GM13977 (cell line): Measurements from ENCODE around the gene PDCD1LG2.

Experiments used
- DNase-seq: peaks from one replicate; pipeline ENCODE4 v3.0.0; 2012; ENCODE audit warnings: low spot score
- in situ Hi-C: fragments of 300-500 bp; cut with MboI; formaldehyde crosslinking; loops from one replicate; pipeline ENCODE4 v1.12.0; 2022; ENCODE audit warnings: low sequenced_read_pairs, low pct_unique_long_range_greater_than_20kb, mixed read lengths, inconsistent platforms; ENCODE audit not compliant: unreplicated experiment
- TF ChIP-seq, protein P1 (sequence below): IDR thresholded peaks from 2 replicates; pipeline ENCODE4 v1.5.1; 2012; ENCODE audit warnings: mild to moderate bottlenecking, control low read depth; ENCODE audit not compliant: insufficient read depth; ENCODE audit errors: extremely low read depth, missing control alignments

Gene PDCD1LG2

GRCh38 chr9:5582835-5583195 lies 72.5 kb downstream of the PDCD1LG2 start:
- in situ Hi-C loops = no loop called here
- TF ChIP-seq, protein P1, sequence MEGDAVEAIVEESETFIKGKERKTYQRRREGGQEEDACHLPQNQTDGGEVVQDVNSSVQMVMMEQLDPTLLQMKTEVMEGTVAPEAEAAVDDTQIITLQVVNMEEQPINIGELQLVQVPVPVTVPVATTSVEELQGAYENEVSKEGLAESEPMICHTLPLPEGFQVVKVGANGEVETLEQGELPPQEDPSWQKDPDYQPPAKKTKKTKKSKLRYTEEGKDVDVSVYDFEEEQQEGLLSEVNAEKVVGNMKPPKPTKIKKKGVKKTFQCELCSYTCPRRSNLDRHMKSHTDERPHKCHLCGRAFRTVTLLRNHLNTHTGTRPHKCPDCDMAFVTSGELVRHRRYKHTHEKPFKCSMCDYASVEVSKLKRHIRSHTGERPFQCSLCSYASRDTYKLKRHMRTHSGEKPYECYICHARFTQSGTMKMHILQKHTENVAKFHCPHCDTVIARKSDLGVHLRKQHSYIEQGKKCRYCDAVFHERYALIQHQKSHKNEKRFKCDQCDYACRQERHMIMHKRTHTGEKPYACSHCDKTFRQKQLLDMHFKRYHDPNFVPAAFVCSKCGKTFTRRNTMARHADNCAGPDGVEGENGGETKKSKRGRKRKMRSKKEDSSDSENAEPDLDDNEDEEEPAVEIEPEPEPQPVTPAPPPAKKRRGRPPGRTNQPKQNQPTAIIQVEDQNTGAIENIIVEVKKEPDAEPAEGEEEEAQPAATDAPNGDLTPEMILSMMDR = no peak
- DNase-seq = peak; percentile 28

DNA sequence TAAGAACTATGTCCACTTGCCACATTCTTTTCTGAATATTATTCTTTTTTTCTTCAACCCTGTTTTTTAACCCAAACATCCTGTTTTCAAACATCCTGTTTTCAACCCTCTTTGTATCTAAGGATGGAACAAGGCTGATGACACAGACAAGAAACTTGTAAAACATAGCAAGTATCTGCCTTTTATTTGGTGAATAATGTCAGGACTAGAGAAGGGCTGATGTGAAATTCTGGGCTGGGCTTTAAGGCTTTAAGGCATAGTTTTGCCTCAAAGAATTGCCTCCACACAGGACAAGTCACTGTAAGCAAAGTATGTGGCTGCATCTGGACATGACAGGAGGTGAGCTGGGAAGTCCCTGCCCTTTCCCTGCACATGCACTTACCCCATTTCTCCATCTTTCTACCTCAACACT lies 76.1 kb downstream of the PDCD1LG2 start:
- DNase-seq = peak; percentile 24
- in situ Hi-C loops = no loop called here

GRCh38 chr9:5587024-5587423 lies 76.7 kb downstream of the PDCD1LG2 start:
- in situ Hi-C loops = no loop called here
- TF ChIP-seq, protein P1 = no peak
- DNase-seq = no peak

More for the DNA sequence above, 76.1 kb downstream of the PDCD1LG2 start:
- TF ChIP-seq, protein P1 = no peak

DNA sequence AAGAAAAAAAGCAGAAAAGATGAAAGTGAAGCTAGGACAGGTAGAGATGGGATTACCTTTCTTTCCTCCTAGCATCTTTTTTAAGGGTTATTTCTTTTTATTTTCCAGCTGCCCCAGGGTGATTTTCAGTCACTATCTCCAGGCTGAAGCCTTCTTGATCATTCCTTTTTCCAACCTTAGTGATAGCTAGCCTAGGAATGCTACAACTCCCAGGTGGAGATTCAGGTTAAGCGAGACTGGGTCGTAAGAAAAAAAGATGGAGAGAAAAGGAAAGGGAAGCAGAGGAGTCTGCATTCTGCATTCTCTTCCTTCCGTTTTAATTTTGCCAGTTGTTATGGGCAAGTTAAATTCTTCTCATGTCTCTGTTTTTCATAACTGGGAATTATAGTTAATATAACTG lies 81.9 kb downstream of the PDCD1LG2 start:
- in situ Hi-C loops = loop anchor here (5.0 to 10.0 kb wide), 2 partner anchors 147 to 405 kb away; partner anchors contain the start of gene INSL6
- no peak for DNase-seq
- TF ChIP-seq, protein P1 = no peak

GRCh38 chr9:5592904-5593303 lies 82.6 kb downstream of the PDCD1LG2 start:
- TF ChIP-seq, protein P1 = no peak
- in situ Hi-C loops = loop anchor here (5.0 to 10.0 kb wide), 2 partner anchors 148 to 406 kb away; partner anchors contain the start of gene INSL6
- no peak for DNase-seq

DNA sequence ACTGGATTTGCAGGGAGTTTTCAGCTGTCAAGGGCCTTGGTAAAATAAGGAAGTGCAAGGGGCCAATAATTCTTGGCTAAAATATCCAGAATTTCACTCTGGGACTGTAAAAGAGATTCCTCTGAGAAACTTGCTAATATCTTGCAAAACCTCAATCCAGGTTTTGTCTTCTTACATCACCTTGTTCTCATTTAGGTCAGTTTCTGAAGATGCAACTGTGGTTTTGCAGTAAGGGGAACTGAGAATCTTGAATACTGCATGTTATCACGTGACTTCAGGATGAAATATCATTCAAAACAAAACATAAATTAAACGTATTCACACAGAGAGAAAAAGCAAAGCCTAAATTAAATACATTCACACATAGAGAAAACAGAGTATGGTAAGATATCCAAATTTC lies 83.6 kb downstream of the PDCD1LG2 start:
- in situ Hi-C loops = loop anchor here (5.0 to 10.0 kb wide), 2 partner anchors 149 to 407 kb away; partner anchors contain the start of gene INSL6
- DNase-seq = peak; percentile 44
- TF ChIP-seq, protein P1 = no peak
